NCI-H2029 (cell line): ENCODE results near the gene ALOXE3.

Experiments
- DNase-seq: peaks from one replicate; lab custom pipeline; 2025; lab: John Stamatoyannopoulos, UW

Gene ALOXE3

GRCh38 chr17:8047769-8048110 lies 70.6 kb downstream of the ALOXE3 start:
- DNase-seq, result no peak

- no peak for DNase-seq
Observed at GRCh38 chr17:8046929-8047768, 71.2 kb downstream of the ALOXE3 start.

- no peak for DNase-seq
Observed at GRCh38 chr17:8046306-8046928, 71.9 kb downstream of the ALOXE3 start.
